Measurements from ENCODE around the gene OBSCN. TPM values are rescaled to one million over a fixed set of nuclear protein-coding genes. Genes with fewer than 3 reads are reported as not detected.

The OBSCN gene
- total RNA-seq, result 5.8 and 6.8 TPM in 2 replicates

GRCh38 chr1:228207851-228208821 lies at the start of gene OBSCN:
Gene OBSCN (plus strand): TSS chr1:228208044. CDS start chr1:228211784, 3,740 bp downstream.

GRCh38 chr1:228165372-228166169 lies 42.3 kb upstream of the OBSCN start, which contains the start of gene IBA57:
Gene IBA57 (plus strand): TSS chr1:228165804. CDS start chr1:228165817, 13 bp downstream.

GRCh38 chr1:228416217-228416933 lies 208.5 kb downstream of the OBSCN start, which contains the start of gene TRIM17:
Gene TRIM17 (minus strand): TSS chr1:228416861. CDS start chr1:228415072, 1,789 bp downstream.

Other genes with a start within 250 kb of the OBSCN start
- gene WNT3A, start 201.0 kb upstream of the OBSCN start, total RNA-seq, result not detected in 2 replicates
- gene ARF1, start 125.3 kb upstream of the OBSCN start, total RNA-seq, result 317 and 342 TPM in 2 replicates
- gene C1orf35, start 104.7 kb upstream of the OBSCN start, total RNA-seq, result 3.8 and 4.3 TPM in 2 replicates
- gene MRPL55, start 98.7 kb upstream of the OBSCN start, total RNA-seq, result 41.1 and 50.7 TPM in 2 replicates
- gene GUK1, start 67.8 kb upstream of the OBSCN start, total RNA-seq, result 356 and 400 TPM in 2 replicates
- gene GJC2, start 58.1 kb upstream of the OBSCN start, total RNA-seq, result 4.2 and 5.1 TPM in 2 replicates
- 6.3 and 7.4 TPM in 2 replicates for gene IBA57, start 42.2 kb upstream of the OBSCN start, total RNA-seq
- gene TRIM11, start 198.8 kb downstream of the OBSCN start, total RNA-seq, result 14.7 and 21.1 TPM in 2 replicates
- 0.07 TPM in 2 replicates for gene TRIM17, start 208.8 kb downstream of the OBSCN start, total RNA-seq

All from smooth muscle cell of the pulmonary artery (primary cell).